ENCODE measurements around the gene GALNTL6.

Gene GALNTL6

DNA sequence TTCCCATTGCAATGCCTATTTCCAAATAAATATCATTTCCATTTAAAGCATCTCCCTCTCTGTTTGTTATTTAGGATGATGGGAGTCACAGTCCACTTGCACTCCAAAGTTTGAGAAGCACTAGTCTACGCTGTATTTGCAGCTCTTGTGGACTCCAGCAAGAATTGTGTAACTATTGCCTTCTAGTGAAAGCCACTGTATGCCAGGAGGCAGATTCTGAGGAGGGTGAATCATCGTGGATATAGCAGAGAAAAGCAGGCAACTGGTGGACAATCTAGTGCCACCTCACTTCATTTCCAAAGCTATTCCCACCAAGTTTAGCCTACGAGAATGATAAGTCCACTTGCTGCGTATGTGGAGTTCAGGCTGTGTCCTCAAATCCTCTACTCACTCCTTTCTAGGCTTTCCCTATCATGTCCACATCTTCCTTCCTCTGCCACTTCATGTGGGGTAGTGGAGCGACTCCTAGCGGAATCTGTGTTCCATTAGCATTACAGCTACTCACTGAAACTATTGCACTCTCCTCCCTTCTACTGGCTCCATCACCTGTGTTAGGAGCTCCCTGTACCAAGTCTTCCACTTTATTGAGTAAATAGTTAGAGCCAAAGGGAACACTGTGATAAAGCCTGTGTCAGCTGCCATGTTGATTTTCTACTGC is 853.6 kb downstream of the GALNTL6 start:
- Histone ChIP-seq H3K79me2 (ENCODE audit: insufficient read depth, low read length) (no peaks in the 10 kb centered on the region), H3K27me3 (ENCODE audit: insufficient read depth, low read length, poor library complexity, severe bottlenecking) (no peaks in the 10 kb centered on the region), H3K9me3 (ENCODE audit: insufficient read depth, low read depth, low read length) (no peaks in the 10 kb centered on the region), H3K9me2 (replicated peaks; ENCODE audit: low read depth, low read length) (no peaks in the 10 kb centered on the region), H3K4me2 (ENCODE audit: low read depth, low read length, poor library complexity, severe bottlenecking) (no peak overlapping the region), H3K4me3 (ENCODE audit: low read length, poor library complexity, severe bottlenecking) (no peak overlapping the region), H3K4me1 (ENCODE audit: insufficient read depth, low read length, poor library complexity, severe bottlenecking) (no peaks in the 10 kb centered on the region), H3K36me3 (ENCODE audit: insufficient read depth, low read length) (no peaks in the 10 kb centered on the region), H3K9ac (ENCODE audit: low read depth, low read length, poor library complexity, severe bottlenecking) (no peak overlapping the region), H4K20me1 (ENCODE audit: insufficient read depth, low read length, poor library complexity, severe bottlenecking) (no peaks in the 10 kb centered on the region), H2AFZ (ENCODE audit: low read length) (no peak overlapping the region), H3F3A (ENCODE audit: low read depth) (no peaks in the 10 kb centered on the region)
- TF ChIP-seq, protein P1, sequence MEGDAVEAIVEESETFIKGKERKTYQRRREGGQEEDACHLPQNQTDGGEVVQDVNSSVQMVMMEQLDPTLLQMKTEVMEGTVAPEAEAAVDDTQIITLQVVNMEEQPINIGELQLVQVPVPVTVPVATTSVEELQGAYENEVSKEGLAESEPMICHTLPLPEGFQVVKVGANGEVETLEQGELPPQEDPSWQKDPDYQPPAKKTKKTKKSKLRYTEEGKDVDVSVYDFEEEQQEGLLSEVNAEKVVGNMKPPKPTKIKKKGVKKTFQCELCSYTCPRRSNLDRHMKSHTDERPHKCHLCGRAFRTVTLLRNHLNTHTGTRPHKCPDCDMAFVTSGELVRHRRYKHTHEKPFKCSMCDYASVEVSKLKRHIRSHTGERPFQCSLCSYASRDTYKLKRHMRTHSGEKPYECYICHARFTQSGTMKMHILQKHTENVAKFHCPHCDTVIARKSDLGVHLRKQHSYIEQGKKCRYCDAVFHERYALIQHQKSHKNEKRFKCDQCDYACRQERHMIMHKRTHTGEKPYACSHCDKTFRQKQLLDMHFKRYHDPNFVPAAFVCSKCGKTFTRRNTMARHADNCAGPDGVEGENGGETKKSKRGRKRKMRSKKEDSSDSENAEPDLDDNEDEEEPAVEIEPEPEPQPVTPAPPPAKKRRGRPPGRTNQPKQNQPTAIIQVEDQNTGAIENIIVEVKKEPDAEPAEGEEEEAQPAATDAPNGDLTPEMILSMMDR (conservative IDR thresholded peaks at IDR 0.05; ENCODE audit: low read length), result no peak
- TF ChIP-seq EZH2phosphoT487 (IDR thresholded peaks at IDR 0.05; ENCODE audit: borderline replicate concordance), result no peak

DNA sequence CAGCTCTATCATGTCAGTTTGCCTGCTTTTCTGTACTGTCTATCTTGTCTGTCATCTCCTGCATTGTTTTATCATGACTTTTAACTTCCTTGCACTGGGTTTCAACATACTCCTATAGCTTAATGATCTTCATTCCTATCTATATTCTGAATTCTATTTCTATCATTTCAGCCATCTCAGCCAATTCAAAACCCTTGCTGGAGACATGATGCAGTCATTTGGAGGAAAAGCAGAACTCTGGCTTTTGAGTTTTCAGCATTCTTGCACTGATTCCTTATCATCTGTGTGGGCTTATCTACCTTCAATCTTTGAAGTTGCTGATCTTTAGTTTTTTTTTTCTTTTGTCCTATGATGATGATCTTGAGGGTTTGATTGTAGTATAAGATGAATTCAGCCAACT is 861.6 kb downstream of the GALNTL6 start:
- Histone ChIP-seq H3K4me3 (ENCODE audit: low read length, poor library complexity, severe bottlenecking) (no peak overlapping the region), H3K27me3 (ENCODE audit: insufficient read depth, low read length, poor library complexity, severe bottlenecking) (no peaks in the 10 kb centered on the region), H3F3A (ENCODE audit: low read depth) (no peaks in the 10 kb centered on the region), H3K4me1 (ENCODE audit: insufficient read depth, low read length, poor library complexity, severe bottlenecking) (no peaks in the 10 kb centered on the region), H4K20me1 (ENCODE audit: insufficient read depth, low read length, poor library complexity, severe bottlenecking) (no peaks in the 10 kb centered on the region), H3K9ac (ENCODE audit: low read depth, low read length, poor library complexity, severe bottlenecking) (no peak overlapping the region), H3K9me3 (ENCODE audit: insufficient read depth, low read depth, low read length) (no peaks in the 10 kb centered on the region), H3K4me2 (ENCODE audit: low read depth, low read length, poor library complexity, severe bottlenecking) (no peak overlapping the region), H3K36me3 (ENCODE audit: insufficient read depth, low read length) (no peaks in the 10 kb centered on the region), H3K9me2 (replicated peaks; ENCODE audit: low read depth, low read length) (no peaks in the 10 kb centered on the region), H2AFZ (ENCODE audit: low read length) (no peak overlapping the region), H3K79me2 (ENCODE audit: insufficient read depth, low read length) (no peaks in the 10 kb centered on the region)
- TF ChIP-seq, protein P1 (conservative IDR thresholded peaks at IDR 0.05; ENCODE audit: low read length), result no peak
- no peak for TF ChIP-seq EZH2phosphoT487 (IDR thresholded peaks at IDR 0.05; ENCODE audit: borderline replicate concordance)

DNA sequence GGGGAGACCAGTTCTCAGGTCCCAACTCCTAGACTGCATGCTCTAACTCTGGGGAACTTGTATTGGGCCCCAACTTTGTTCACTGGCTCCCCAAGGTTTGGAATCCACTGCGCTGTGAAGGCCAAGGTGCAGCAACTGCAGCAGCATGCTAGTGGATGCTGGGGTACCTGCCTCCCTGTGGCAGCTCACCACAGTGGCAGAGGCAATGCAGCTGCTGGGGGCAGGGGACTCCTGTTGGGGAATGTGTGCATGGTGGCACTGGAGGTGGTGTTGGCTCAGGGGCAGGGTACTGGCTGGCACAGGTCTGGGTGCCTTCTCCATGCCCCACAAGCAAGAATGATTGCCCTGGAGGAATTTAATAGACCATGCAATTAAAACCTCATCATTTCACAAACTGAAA is 862.0 kb downstream of the GALNTL6 start:
- Histone ChIP-seq H3K4me1 (ENCODE audit: insufficient read depth, low read length, poor library complexity, severe bottlenecking) (no peaks in the 10 kb centered on the region), H3K9me2 (replicated peaks; ENCODE audit: low read depth, low read length) (no peaks in the 10 kb centered on the region), H3K4me2 (ENCODE audit: low read depth, low read length, poor library complexity, severe bottlenecking) (no peak overlapping the region), H3K79me2 (ENCODE audit: insufficient read depth, low read length) (no peaks in the 10 kb centered on the region), H3K4me3 (ENCODE audit: low read length, poor library complexity, severe bottlenecking) (no peak overlapping the region), H4K20me1 (ENCODE audit: insufficient read depth, low read length, poor library complexity, severe bottlenecking) (no peaks in the 10 kb centered on the region), H3F3A (ENCODE audit: low read depth) (no peaks in the 10 kb centered on the region), H3K9me3 (ENCODE audit: insufficient read depth, low read depth, low read length) (no peaks in the 10 kb centered on the region), H3K36me3 (ENCODE audit: insufficient read depth, low read length) (no peaks in the 10 kb centered on the region), H2AFZ (ENCODE audit: low read length) (no peak overlapping the region), H3K9ac (ENCODE audit: low read depth, low read length, poor library complexity, severe bottlenecking) (no peak overlapping the region), H3K27me3 (ENCODE audit: insufficient read depth, low read length, poor library complexity, severe bottlenecking) (no peaks in the 10 kb centered on the region)
- TF ChIP-seq EZH2phosphoT487 (IDR thresholded peaks at IDR 0.05; ENCODE audit: borderline replicate concordance), result no peak
- TF ChIP-seq, protein P1 (conservative IDR thresholded peaks at IDR 0.05; ENCODE audit: low read length), result no peak
